CD14-positive monocyte (primary cell): ENCODE measurements around the gene C11orf86. TPM values are rescaled to one million over a fixed set of nuclear protein-coding genes. Genes with fewer than 3 reads are reported as not detected.
A peak's percentile ranks its signal among the peaks of the same experiment; 100 is the strongest.

Source experiments
- DNase-seq, 3 donors: peaks; one replicate each; pipeline ENCODE4 v3.0.0-alpha.2; 2011 to 2022
- H2AFZ ChIP-seq: 2 replicates; pipeline ENCODE4 v1.6.0; 2012; ENCODE audit warnings: mild to moderate bottlenecking, low read depth, low read length, inconsistent platforms; ENCODE audit not compliant: insufficient read depth, poor library complexity, severe bottlenecking
- H3K27ac ChIP-seq, 2 donors: 1 replicate in 1 of 2; 2 replicates in 1 of 2; pipeline ENCODE4 v1.5.1; 2012 to 2013; ENCODE audit warnings: low read length in 2 of 2, control low read depth in 1 of 2, inconsistent platforms in 1 of 2, low read depth in 1 of 2, mild to moderate bottlenecking in 1 of 2
- H3K27me3 ChIP-seq, 2 donors: one replicate each; pipeline versions ENCODE4 v1.6.0 to v1.6.1; 2011 to 2013; ENCODE audit warnings: low read length in 2 of 2; ENCODE audit not compliant: control insufficient read depth in 2 of 2, insufficient read depth in 2 of 2
- H3K36me3 ChIP-seq, 2 donors: replicated peaks in 1 of 2; 1 replicate in 1 of 2; 2 replicates in 1 of 2; pipeline versions ENCODE4 v1.5.1 to v1.6.1; 2012 to 2013; ENCODE audit warnings: low read length in 2 of 2, control low read depth in 1 of 2, inconsistent platforms in 1 of 2, mild to moderate bottlenecking in 1 of 2; ENCODE audit not compliant: insufficient read depth in 2 of 2, control insufficient read depth in 1 of 2
- H3K4me1 ChIP-seq, 2 donors: 1 replicate in 1 of 2; 2 replicates in 1 of 2; pipeline versions ENCODE4 v1.5.1 to v1.6.1; 2012 to 2013; ENCODE audit warnings: low read length in 2 of 2, control low read depth in 1 of 2, inconsistent platforms in 1 of 2, mild to moderate bottlenecking in 1 of 2, moderate library complexity in 1 of 2; ENCODE audit not compliant: insufficient read depth in 2 of 2, control insufficient read depth in 1 of 2
- H3K4me2 ChIP-seq: replicated peaks from 2 replicates; pipeline ENCODE3; 2012; ENCODE audit warnings: low read length, moderate library complexity, mild to moderate bottlenecking; ENCODE audit not compliant: poor library complexity, severe bottlenecking; ENCODE audit errors: extremely low read depth
- H3K4me3 ChIP-seq, 3 experiments: fragments of 200-600 bp in 1 of 3; sonication (generic) in 1 of 3; replicated peaks in 1 of 3; 1 replicate in 2 of 3; 2 replicates in 1 of 3; pipeline ENCODE4 v1.5.1; 2011 to 2013; ENCODE audit warnings: low read length in 3 of 3, mild to moderate bottlenecking in 3 of 3, control low read depth in 2 of 3, low read depth in 2 of 3, inconsistent platforms in 1 of 3, moderate library complexity in 1 of 3
- H3K79me2 ChIP-seq: 2 replicates; pipeline ENCODE4 v1.6.0; 2012; ENCODE audit warnings: mild to moderate bottlenecking, control low read depth, inconsistent platforms, low read length, moderate library complexity; ENCODE audit not compliant: insufficient read depth
- H3K9ac ChIP-seq: 2 replicates; pipeline ENCODE4 v1.6.0; 2017; ENCODE audit warnings: low read length, mild to moderate bottlenecking; ENCODE audit not compliant: insufficient read depth, poor library complexity, severe bottlenecking
- H3K9me3 ChIP-seq, 2 donors: replicated peaks in 1 of 2; 1 replicate in 1 of 2; 2 replicates in 1 of 2; pipeline versions ENCODE4 v1.5.1 to v1.6.1; 2012 to 2013; ENCODE audit warnings: low read length in 2 of 2, control low read depth in 1 of 2; ENCODE audit not compliant: control insufficient read depth in 1 of 2, insufficient read depth in 1 of 2
- H4K20me1 ChIP-seq: 2 replicates; pipeline ENCODE4 v1.6.0; 2012; ENCODE audit warnings: mild to moderate bottlenecking, low read length, control low read depth, moderate library complexity; ENCODE audit not compliant: insufficient read depth
- H3K27ac Mint-ChIP-seq, 7 donors: one replicate each; pipeline ENCODE4 v1.8.0; 2020; ENCODE audit warnings: mild to moderate bottlenecking in 7 of 7, mixed read lengths in 7 of 7, moderate library complexity in 6 of 7, inconsistent platforms in 2 of 7
- H3K27me3 Mint-ChIP-seq, 3 donors: one replicate each; pipeline ENCODE4 v1.8.0; 2021 to 2022; ENCODE audit warnings: low read depth in 3 of 3, mild to moderate bottlenecking in 3 of 3, mixed read lengths in 3 of 3, moderate library complexity in 3 of 3, inconsistent platforms in 1 of 3
- H3K36me3 Mint-ChIP-seq, 2 donors: one replicate each; pipeline ENCODE4 v1.8.0; 2020; ENCODE audit warnings: mixed read lengths in 2 of 2, inconsistent platforms in 1 of 2, mild to moderate bottlenecking in 1 of 2
- H3K4me1 Mint-ChIP-seq: one replicate; pipeline ENCODE4 v1.8.0; 2020; ENCODE audit warnings: mild to moderate bottlenecking, mixed read lengths
- H3K4me3 Mint-ChIP-seq, 2 donors: one replicate each; pipeline ENCODE4 v1.8.0; 2020; ENCODE audit warnings: mild to moderate bottlenecking in 2 of 2, mixed read lengths in 2 of 2, moderate library complexity in 1 of 2
- H3K9me3 Mint-ChIP-seq, 7 donors: one replicate each; pipeline ENCODE4 v1.8.0; 2020 to 2022; ENCODE audit warnings: mixed read lengths in 7 of 7, mild to moderate bottlenecking in 6 of 7, moderate library complexity in 6 of 7, inconsistent platforms in 2 of 7
- WGBS: methylation state at CpG from one replicate; pipeline ENCODE4 v1.1.5; 2013; ENCODE audit warnings: missing lambda C conversion rate; ENCODE audit not compliant: insufficient coverage; 5-methylcytosine and 5-hydroxymethylcytosine counted together
- intact Hi-C, 2 donors: fragments of 100-400 bp; cut with micrococcal nuclease; formaldehyde crosslinking; loops; one replicate each; pipeline versions ENCODE4 v1.15.0 to v1.15.1; 2023
- polyA plus RNA-seq, 3 donors: library from polyadenylated mRNA; depleted of rRNA in 1 of 3; unstranded in 2 of 3; stranded (reverse) in 1 of 3; fragments of 300-500 nt in 2 of 3; fragments of >200 nt in 1 of 3; fragmentation: Illumina TruSeq in 2 of 3; gene quantifications; 1 replicate in 2 of 3; 2 replicates in 1 of 3; pipeline ENCODE4 v1.2.3, GENCODE V29; 2012 to 2021
- TF ChIP-seq, protein P1 (sequence below): fragments of 200-600 bp; IDR thresholded peaks from one replicate; pipeline ENCODE4 v1.8.0; 2022; ENCODE audit warnings: antibody characterized with exemption, mild to moderate bottlenecking

C11orf86 gene
- polyA plus RNA-seq, 3 donors: not detected

DNA sequence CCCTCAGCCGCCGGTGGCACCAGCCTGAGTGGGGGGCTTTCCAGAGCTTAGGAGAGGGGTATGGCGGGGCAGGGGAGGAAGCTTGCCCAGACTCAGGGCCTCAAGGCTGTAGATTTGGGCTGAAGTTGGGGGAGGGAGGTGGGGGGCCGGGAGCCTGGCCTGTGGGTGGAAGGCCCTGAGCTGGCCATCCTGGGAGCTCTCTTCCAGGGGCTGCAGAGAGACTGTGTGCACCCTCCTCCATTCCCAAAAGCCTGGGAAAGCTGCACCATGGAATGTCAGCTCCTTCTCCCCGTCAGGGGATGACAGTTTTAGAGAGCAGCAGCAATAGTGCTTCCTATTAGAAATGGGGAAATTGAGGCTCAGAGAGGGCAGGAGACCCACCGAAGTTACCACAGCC is 48.9 kb downstream of the C11orf86 start:
- H3K27ac Mint-ChIP-seq: no peak overlapping the region
- H3K4me1 Mint-ChIP-seq: peaks cover 6% of the 10 kb centered on the region
- Histone ChIP-seq H3K4me3 (no peak overlapping the region), H3K4me2 (no peak overlapping the region), H3K4me1 (peaks cover 0 to 5% of the 10 kb centered on the region in 2 donors), H3K27me3 (peaks cover 25 to 69% of the 10 kb centered on the region in 2 donors), H3K9ac (no peak overlapping the region), H3K27ac (no peak overlapping the region), H3K79me2 (no peaks in the 10 kb centered on the region), H3K36me3 (no peaks in the 10 kb centered on the region), H4K20me1 (no peaks in the 10 kb centered on the region), H2AFZ (no peak overlapping the region), H3K9me3 (peaks cover 5 to 20% of the 10 kb centered on the region in 2 donors)
- peak overlapping the region in 1 of 2 donors; percentile 94 for H3K4me3 Mint-ChIP-seq
- DNase-seq: no peak
- peaks cover 77 to 83% (median 81%) of the 10 kb centered on the region in 3 donors for H3K27me3 Mint-ChIP-seq
- 27% methylated on average over 4 of the region's 6 CpGs for WGBS
- TF ChIP-seq, protein P1, sequence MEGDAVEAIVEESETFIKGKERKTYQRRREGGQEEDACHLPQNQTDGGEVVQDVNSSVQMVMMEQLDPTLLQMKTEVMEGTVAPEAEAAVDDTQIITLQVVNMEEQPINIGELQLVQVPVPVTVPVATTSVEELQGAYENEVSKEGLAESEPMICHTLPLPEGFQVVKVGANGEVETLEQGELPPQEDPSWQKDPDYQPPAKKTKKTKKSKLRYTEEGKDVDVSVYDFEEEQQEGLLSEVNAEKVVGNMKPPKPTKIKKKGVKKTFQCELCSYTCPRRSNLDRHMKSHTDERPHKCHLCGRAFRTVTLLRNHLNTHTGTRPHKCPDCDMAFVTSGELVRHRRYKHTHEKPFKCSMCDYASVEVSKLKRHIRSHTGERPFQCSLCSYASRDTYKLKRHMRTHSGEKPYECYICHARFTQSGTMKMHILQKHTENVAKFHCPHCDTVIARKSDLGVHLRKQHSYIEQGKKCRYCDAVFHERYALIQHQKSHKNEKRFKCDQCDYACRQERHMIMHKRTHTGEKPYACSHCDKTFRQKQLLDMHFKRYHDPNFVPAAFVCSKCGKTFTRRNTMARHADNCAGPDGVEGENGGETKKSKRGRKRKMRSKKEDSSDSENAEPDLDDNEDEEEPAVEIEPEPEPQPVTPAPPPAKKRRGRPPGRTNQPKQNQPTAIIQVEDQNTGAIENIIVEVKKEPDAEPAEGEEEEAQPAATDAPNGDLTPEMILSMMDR: no peak
- H3K9me3 Mint-ChIP-seq: peaks cover 0 to 22% (median 11%) of the 10 kb centered on the region in 7 donors
- intact Hi-C loops: no loop called here
- peaks cover 4% of the 10 kb centered on the region in 2 donors for H3K36me3 Mint-ChIP-seq

DNA sequence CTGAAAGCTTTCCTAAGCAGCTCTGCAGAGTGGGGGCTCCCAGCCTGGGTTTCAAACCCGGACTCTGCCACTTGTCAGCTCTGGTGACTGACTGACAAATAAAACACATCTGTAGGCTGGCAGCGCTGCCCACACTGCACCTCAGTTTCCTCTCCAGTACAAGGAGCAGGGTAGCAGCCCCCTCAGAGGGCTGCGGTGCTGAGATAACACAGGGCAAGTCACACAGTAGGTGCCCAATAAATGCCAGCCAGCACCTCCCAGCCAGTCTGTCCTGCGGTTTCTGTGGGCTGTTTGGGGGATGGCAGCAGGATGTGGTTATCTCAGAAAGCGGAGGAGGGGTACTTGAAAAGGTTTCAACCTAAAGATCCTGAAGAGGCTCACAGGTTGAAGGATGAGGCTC is 49.3 kb downstream of the C11orf86 start:
- Histone ChIP-seq H3K36me3 (no peaks in the 10 kb centered on the region), H3K9me3 (peaks cover 5 to 20% of the 10 kb centered on the region in 2 donors), H3K27ac (no peak overlapping the region), H3K79me2 (no peaks in the 10 kb centered on the region), H4K20me1 (no peaks in the 10 kb centered on the region), H3K4me3 (no peak overlapping the region), H3K27me3 (peaks cover 25 to 70% of the 10 kb centered on the region in 2 donors), H3K4me1 (peaks cover 0 to 5% of the 10 kb centered on the region in 2 donors), H3K9ac (no peak overlapping the region), H3K4me2 (no peak overlapping the region), H2AFZ (no peak overlapping the region)
- H3K27me3 Mint-ChIP-seq: peaks cover 81 to 84% (median 83%) of the 10 kb centered on the region in 3 donors
- H3K4me1 Mint-ChIP-seq: peaks cover 6% of the 10 kb centered on the region
- H3K27ac Mint-ChIP-seq: no peak overlapping the region
- peaks cover 4% of the 10 kb centered on the region in 2 donors for H3K36me3 Mint-ChIP-seq
- no peak for DNase-seq
- 0% methylated on average over 2 of the region's 5 CpGs for WGBS
- peak overlapping the region in 1 of 2 donors; percentile 76 for H3K4me3 Mint-ChIP-seq
- peaks cover 0 to 21% (median 11%) of the 10 kb centered on the region in 7 donors for H3K9me3 Mint-ChIP-seq
- intact Hi-C loops: no loop called here
- TF ChIP-seq, protein P1: no peak
